SH-SY5Y (cell line): ENCODE data around the gene PXDC1.

Source experiments
- GATA2 ChIP-seq: IDR thresholded peaks from 2 replicates; pipeline ENCODE4 v1.6.1; 2011; ENCODE audit warnings: mild to moderate bottlenecking, low read depth, low read length
- GATA3 ChIP-seq: IDR thresholded peaks from 2 replicates; pipeline ENCODE4 v1.6.1; 2011; ENCODE audit warnings: low read depth, mild to moderate bottlenecking, low read length, moderate library complexity

DNA sequence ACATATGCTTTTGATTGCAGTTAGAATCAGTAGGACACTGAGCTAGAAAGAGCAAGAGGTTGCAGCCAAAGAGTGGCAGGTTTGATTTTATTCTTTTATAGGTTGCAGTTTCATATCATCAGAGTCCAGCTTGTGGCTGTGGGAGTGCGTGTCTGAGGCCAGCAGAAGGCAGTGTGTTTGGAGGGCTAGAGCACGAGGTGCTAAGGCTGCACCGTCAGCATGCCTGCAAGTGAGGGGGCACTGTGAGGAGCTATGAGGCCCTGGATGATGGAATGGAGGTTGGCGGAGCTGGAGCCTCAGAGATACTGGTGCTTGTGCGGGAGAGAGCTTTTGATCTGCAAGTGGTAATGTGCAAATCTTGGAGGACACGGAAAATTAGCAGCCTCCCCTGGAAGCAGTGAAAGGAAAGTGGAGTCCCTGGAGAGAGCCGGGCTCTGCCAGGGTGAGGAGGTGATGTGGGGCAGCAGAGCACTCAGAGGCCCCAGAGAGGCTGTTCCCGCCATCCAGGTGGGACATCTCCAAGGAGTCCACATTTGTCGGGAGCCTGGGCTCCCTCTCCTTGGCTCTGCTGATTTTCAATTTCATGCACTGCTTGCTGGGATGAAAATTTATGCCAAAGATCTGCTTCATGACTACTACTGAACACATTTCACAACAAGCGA is 43.6 kb downstream of the PXDC1 start:
- TF ChIP-seq GATA2 (no peak), GATA3 (no peak)
